ENCODE data around the gene CENPX.
A peak's percentile ranks its signal among the peaks of the same experiment; 100 is the strongest.

Gene CENPX

GRCh38 chr17:82023447-82024241, 966 bp upstream of the CENPX start:
- no peak for DNase-seq (ENCODE audit: low spot score)

- DNase-seq (ENCODE audit: low spot score), result peak; percentile 100
Measured at GRCh38 chr17:82022981-82023446, 336 bp upstream of the CENPX start, which contains the start of gene LRRC45. TSS of gene LRRC45 (plus strand) at chr17:82023305. CDS start at chr17:82023644, 339 bp downstream.

GRCh38 chr17:82021900-82022309, 773 bp downstream of the CENPX start:
- no peak for DNase-seq (ENCODE audit: low spot score)

- peak; percentile 53 for DNase-seq (ENCODE audit: low spot score)
Measured at GRCh38 chr17:82021107-82021899, 1.4 kb downstream of the CENPX start.

GRCh38 chr17:82020572-82021106, 2.0 kb downstream of the CENPX start:
- DNase-seq (ENCODE audit: low spot score), result no peak

- peak; percentile 54 for DNase-seq (ENCODE audit: low spot score)
Measured at GRCh38 chr17:82019690-82020571, 2.7 kb downstream of the CENPX start.

- DNase-seq (ENCODE audit: low spot score), result no peak
Measured at GRCh38 chr17:82018989-82019689, 3.5 kb downstream of the CENPX start.

- no peak for DNase-seq (ENCODE audit: low spot score)
Measured at GRCh38 chr17:82018152-82018988, 4.3 kb downstream of the CENPX start.

- no peak for DNase-seq (ENCODE audit: low spot score)
Measured at GRCh38 chr17:82017612-82018151, 5.0 kb downstream of the CENPX start.

- no peak for DNase-seq (ENCODE audit: low spot score)
Measured at GRCh38 chr17:82016875-82017459, 5.7 kb downstream of the CENPX start.

GRCh38 chr17:82016061-82016874, 6.4 kb downstream of the CENPX start:
- no peak for DNase-seq (ENCODE audit: low spot score)

GRCh38 chr17:82015311-82015971, 7.2 kb downstream of the CENPX start:
- DNase-seq (ENCODE audit: low spot score), result no peak

- DNase-seq (ENCODE audit: low spot score), result no peak
Measured at GRCh38 chr17:82014971-82015310, 7.7 kb downstream of the CENPX start.

- no peak for DNase-seq (ENCODE audit: low spot score)
Measured at GRCh38 chr17:82014432-82014831, 8.2 kb downstream of the CENPX start.

GRCh38 chr17:82013772-82014321, 8.8 kb downstream of the CENPX start:
- no peak for DNase-seq (ENCODE audit: low spot score)

- no peak for DNase-seq (ENCODE audit: low spot score)
Measured at GRCh38 chr17:82013341-82013740, 9.3 kb downstream of the CENPX start.

- no peak for DNase-seq (ENCODE audit: low spot score)
Measured at GRCh38 chr17:82012640-82013295, 9.9 kb downstream of the CENPX start.

All from CD4-positive, alpha-beta T cell treated with Interleukin-6 at 100 ng/mL for 8 hours (primary cell).